ENCODE results near the gene ACTC1. TPM values are rescaled to one million over a fixed set of nuclear protein-coding genes. Genes with fewer than 3 reads are reported as not detected.

Gene ACTC1
- total and polyA plus RNA-seq, 9 donors = 0.59 to 22.6 (median 1.3) TPM; not detected in 2

GRCh38 chr15:34749691-34750090, 45.7 kb downstream of the ACTC1 start:
- 65 to 68% (median 65%) methylated on average over 4 of the region's 4 CpGs for WGBS, 3 donors
- TF ChIP-seq EP300 (IDR thresholded peaks at IDR 0.05) = no peak
- TF ChIP-seq, protein P1, sequence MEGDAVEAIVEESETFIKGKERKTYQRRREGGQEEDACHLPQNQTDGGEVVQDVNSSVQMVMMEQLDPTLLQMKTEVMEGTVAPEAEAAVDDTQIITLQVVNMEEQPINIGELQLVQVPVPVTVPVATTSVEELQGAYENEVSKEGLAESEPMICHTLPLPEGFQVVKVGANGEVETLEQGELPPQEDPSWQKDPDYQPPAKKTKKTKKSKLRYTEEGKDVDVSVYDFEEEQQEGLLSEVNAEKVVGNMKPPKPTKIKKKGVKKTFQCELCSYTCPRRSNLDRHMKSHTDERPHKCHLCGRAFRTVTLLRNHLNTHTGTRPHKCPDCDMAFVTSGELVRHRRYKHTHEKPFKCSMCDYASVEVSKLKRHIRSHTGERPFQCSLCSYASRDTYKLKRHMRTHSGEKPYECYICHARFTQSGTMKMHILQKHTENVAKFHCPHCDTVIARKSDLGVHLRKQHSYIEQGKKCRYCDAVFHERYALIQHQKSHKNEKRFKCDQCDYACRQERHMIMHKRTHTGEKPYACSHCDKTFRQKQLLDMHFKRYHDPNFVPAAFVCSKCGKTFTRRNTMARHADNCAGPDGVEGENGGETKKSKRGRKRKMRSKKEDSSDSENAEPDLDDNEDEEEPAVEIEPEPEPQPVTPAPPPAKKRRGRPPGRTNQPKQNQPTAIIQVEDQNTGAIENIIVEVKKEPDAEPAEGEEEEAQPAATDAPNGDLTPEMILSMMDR (IDR thresholded peaks at IDR 0.05) = no peak
- TF ChIP-seq POLR2A (IDR thresholded peaks at IDR 0.05) = no peak

More at GRCh38 chr15:34749691-34750090, 45.7 kb downstream of the ACTC1 start:
- Histone ChIP-seq H3K4me3 (no peak overlapping the region), H3K9me3 (peaks cover 0 to 5% of the 10 kb centered on the region in 2 donors), H3K27ac (no peak overlapping the region), H3K36me3 (no peaks in the 10 kb centered on the region), H3K4me1 (ENCODE audit: insufficient read depth) (no peaks in the 10 kb centered on the region), H3K27me3 (no peaks in the 10 kb centered on the region)
- intact Hi-C loops (cut with DNase I) = no loop called here
- no peak for DNase-seq

Other genes starting within 250 kb of the ACTC1 start
- 100 to 1,000 TPM in 4 of 7 donors, 10 to 100 TPM in 3; 59.8 to 144 (median 109) TPM for gene GOLGA8B, start 211.9 kb downstream of the ACTC1 start, total RNA-seq
- 10 to 100 TPM; 56.3 to 78.9 TPM for gene GOLGA8B, start 211.9 kb downstream of the ACTC1 start, polyA plus RNA-seq
- not detected for gene GJD2, start 40.6 kb downstream of the ACTC1 start, total RNA-seq
- not detected for gene GJD2, start 40.6 kb downstream of the ACTC1 start, polyA plus RNA-seq
- gene AQR, start 174.2 kb upstream of the ACTC1 start, total RNA-seq = 10 to 100 TPM; 18.5 to 31.3 (median 27.5) TPM
- 10 to 100 TPM in 1 of 2 donors, 1 to 10 TPM in 1; 9.2 to 32.4 TPM for gene AQR, start 174.2 kb upstream of the ACTC1 start, polyA plus RNA-seq
- 10 to 100 TPM; 19.2 to 60.2 (median 35.3) TPM for gene ZNF770, start 192.7 kb upstream of the ACTC1 start, total RNA-seq
- gene ZNF770, start 192.7 kb upstream of the ACTC1 start, polyA plus RNA-seq = 10 to 100 TPM; 13.5 to 21.0 TPM

Measured in ovary (tissue), 9 donors.